ENCODE measurements around the gene RTN4.

RTN4 gene

DNA sequence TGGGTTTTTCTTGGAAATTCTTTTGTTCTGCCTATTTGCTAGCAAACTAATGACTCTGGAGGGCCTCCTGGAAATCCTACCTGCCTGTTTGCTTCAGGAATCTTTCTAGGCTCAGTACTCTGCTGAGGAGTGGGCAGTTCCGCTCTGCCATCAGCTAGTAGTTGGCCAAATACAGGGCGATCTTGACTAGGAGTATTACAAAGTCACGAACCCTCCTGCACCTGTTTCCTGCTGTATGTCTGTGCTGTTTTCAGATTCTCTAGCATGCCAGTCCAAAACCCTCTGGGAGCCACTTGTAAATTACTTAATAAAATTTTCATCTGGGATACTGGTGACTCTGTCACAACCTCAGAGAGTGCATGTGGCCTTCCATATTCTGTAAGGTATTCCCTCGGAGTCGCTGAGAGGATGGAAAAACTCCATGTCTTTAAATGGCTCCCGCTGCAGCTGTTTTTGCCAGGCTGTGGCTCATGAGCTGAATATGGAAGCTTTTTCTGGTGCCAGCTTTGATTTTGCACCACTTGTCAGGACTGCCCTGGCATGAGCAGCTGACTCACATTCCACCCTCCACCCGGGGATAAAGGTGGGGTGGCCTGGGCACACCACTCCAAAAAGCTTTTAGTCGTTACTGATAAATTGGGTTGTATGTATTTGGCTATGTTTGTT lies 123.0 kb downstream of the RTN4 start:
- TF ChIP-seq CTCF (IDR thresholded peaks at IDR 0.05; ENCODE audit: insufficient read depth, low read length, poor library complexity, severe bottlenecking): no peak
- Histone ChIP-seq H3K27me3 (replicated peaks; ENCODE audit: control insufficient read depth, insufficient read depth, low read length) (no peaks in the 10 kb centered on the region; the same call in 1 of the 2 replicates), H3K36me3 (ENCODE audit: control insufficient read depth, insufficient read depth, low read length) (no peaks in the 10 kb centered on the region), H3K4me3 (replicated peaks; ENCODE audit: low read depth, low read length) (no peak overlapping the region)
- no peak for DNase-seq (ENCODE audit: extremely low read depth, insufficient read length)

GRCh38 chr2:54925022-54925421 lies 125.2 kb downstream of the RTN4 start:
- Histone ChIP-seq H3K4me3 (replicated peaks; ENCODE audit: low read depth, low read length) (no peak overlapping the region), H3K36me3 (ENCODE audit: control insufficient read depth, insufficient read depth, low read length) (no peaks in the 10 kb centered on the region), H3K27me3 (replicated peaks; ENCODE audit: control insufficient read depth, insufficient read depth, low read length) (no peaks in the 10 kb centered on the region; the same call in 1 of the 2 replicates)
- TF ChIP-seq CTCF (IDR thresholded peaks at IDR 0.05; ENCODE audit: insufficient read depth, low read length, poor library complexity, severe bottlenecking): no peak
- no peak for DNase-seq (ENCODE audit: extremely low read depth, insufficient read length)

DNA sequence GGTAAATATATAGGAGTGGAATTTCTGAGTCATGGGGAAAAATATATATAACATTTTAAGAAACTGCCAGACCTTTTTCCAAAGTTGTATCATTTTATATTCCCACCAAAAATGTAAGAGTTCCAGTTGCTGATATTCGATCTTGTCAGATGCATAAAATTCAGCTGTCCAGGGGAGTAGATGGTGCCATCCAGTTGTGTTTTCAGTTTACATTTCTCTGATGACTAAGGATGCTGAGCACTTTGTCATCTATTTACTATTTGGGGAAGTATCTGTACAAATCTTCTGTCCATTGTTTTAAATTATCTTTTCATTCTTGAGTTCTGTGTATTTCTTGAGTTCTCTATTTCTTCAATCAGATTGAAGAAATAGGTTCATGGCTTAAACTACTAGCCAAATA lies 126.1 kb downstream of the RTN4 start:
- no peak overlapping the region for H3K4me3 ChIP-seq (replicated peaks; ENCODE audit: low read depth, low read length)
- TF ChIP-seq CTCF (IDR thresholded peaks at IDR 0.05; ENCODE audit: insufficient read depth, low read length, poor library complexity, severe bottlenecking): no peak
- H3K27me3 ChIP-seq (replicated peaks; ENCODE audit: control insufficient read depth, insufficient read depth, low read length): no peaks in the 10 kb centered on the region; the same call in 1 of the 2 replicates
- DNase-seq (ENCODE audit: extremely low read depth, insufficient read length): no peak
- H3K36me3 ChIP-seq (ENCODE audit: control insufficient read depth, insufficient read depth, low read length): no peaks in the 10 kb centered on the region

Data from GM06990 (cell line).